Heart right ventricle (tissue), 16 donors: ENCODE data around the gene ARHGAP19. TPM values are rescaled to one million over a fixed set of nuclear protein-coding genes. Genes with fewer than 3 reads are reported as not detected.
A peak's percentile ranks its signal among the peaks of the same experiment; 100 is the strongest.

ENCODE experiments used
- ATAC-seq, 8 donors: fragments of 200-7000 bp; cut with Tn5 transposase; one replicate each; pipeline ENCODE4 v1.9.1; 2020; ENCODE audit warnings: mild to moderate bottlenecking in 8 of 8, moderate library complexity in 8 of 8, moderate number of reproducible peaks in 1 of 8
- DNase-seq, 2 donors: peaks; one replicate each; pipeline ENCODE4 v3.0.0-alpha.2; 2020
- H3K27ac ChIP-seq, 10 donors: fragments of 200-600 bp; sonication (generic) in 2 of 10; one replicate each; pipeline versions ENCODE4 v1.5.0 to v1.8.0; 2020 to 2022; ENCODE audit warnings: mild to moderate bottlenecking in 3 of 10
- H3K27me3 ChIP-seq, 7 donors: fragments of 200-600 bp; one replicate each; pipeline ENCODE4 v1.8.0; 2021 to 2022; ENCODE audit warnings: mild to moderate bottlenecking in 2 of 7
- H3K36me3 ChIP-seq, 9 donors: fragments of 200-600 bp; sonication (generic) in 1 of 9; one replicate each; pipeline versions ENCODE4 v1.5.0 to v1.8.0; 2020 to 2022; ENCODE audit warnings: mild to moderate bottlenecking in 2 of 9
- H3K4me1 ChIP-seq, 9 donors: fragments of 200-600 bp; sonication (generic) in 1 of 9; one replicate each; pipeline versions ENCODE4 v1.5.0 to v1.8.0; 2020 to 2022; ENCODE audit warnings: mild to moderate bottlenecking in 4 of 9
- H3K4me3 ChIP-seq, 10 donors: fragments of 200-600 bp; sonication (generic) in 2 of 10; one replicate each; pipeline versions ENCODE4 v1.5.0 to v1.8.0; 2020 to 2022; ENCODE audit warnings: mild to moderate bottlenecking in 7 of 10, moderate library complexity in 2 of 10
- H3K9me3 ChIP-seq, 11 donors: fragments of 200-600 bp in 10 of 11; sonication (generic) in 2 of 11; one replicate each; pipeline versions ENCODE4 v1.5.0 to v1.8.0; 2013 to 2022; ENCODE audit warnings: mild to moderate bottlenecking in 2 of 11, control low read depth in 1 of 11, moderate library complexity in 1 of 11
- WGBS, 2 donors: extraction: QIAGEN DNeasy Blood & Tissue Kit; methylation state at CpG; one replicate each; pipeline ENCODE4 v1.1.7; 2013; ENCODE audit warnings: inconsistent platforms in 1 of 2; 5-methylcytosine and 5-hydroxymethylcytosine counted together
- intact Hi-C, 10 donors: fragments of 100-400 bp; cut with DNase I; formaldehyde crosslinking; loops; one replicate each; pipeline versions ENCODE4 v1.11.1 to v1.14.2; 2022
- polyA plus RNA-seq, 2 donors: library from polyadenylated mRNA; stranded (reverse); fragments of 200-250 nt; gene quantifications; one replicate each; pipeline ENCODE4 v1.2.3, GENCODE V29; 2013
- total RNA-seq, 10 donors: library from RNA; stranded (reverse); fragmentation: NEBNext Ultra II Directional in 3 of 10; extraction: Animal tissue kit (Norgen Biotek cat#: 25700) in 3 of 10; gene quantifications; one replicate each; pipeline versions ENCODE4 v1.2.1 to v1.2.4, GENCODE V29; 2021 to 2023
- TF ChIP-seq, protein P1 (sequence below), 9 donors: fragments of 200-600 bp; sonication (generic) in 2 of 9; IDR thresholded peaks; one replicate each; pipeline versions ENCODE4 v1.5.0 to v1.8.0; 2021 to 2022; ENCODE audit warnings: antibody characterized with exemption in 9 of 9, mild to moderate bottlenecking in 5 of 9, moderate library complexity in 1 of 9
- donor health status: Arrhythmogenic right ventricular cardiomyopathy.
- donor health status: ischemic (EF 13 %, LVEDD 7.1; RV severe dilation, severe dysfunction).
- donor health status: healthy with polysubstance abuse.
- donor health status: DM: no; HTN: yes; CAD: no.
- donor health status: DM: no; HTN: no; CAD: no.
- donor health status: ischemic (EF 25% LVEDD 6.9; RV normal size, moderate dysfunction).
- donor health status: ischemic (EF 25% LVEDD 5.7; RV mildly dilated, moderate dysfunction).
- donor health status: healthy.
- donor health status: DM: yes; HTN: yes; CAD: no.
- donor health status: Ischemic cardiomyopathy.
- donor health status: ischemic (EF 35%, LVEDD 5.7; RV mildly dilated, moderate dysfunction).
- donor health status: nonischemic (EF 11% LVEDD 7.7; RV severe dilation, severe dysfunction).
- donor health status: DM: yes; HTN: yes; CAD: no.
- donor health status: PGD.
- donor health status: ischemic (EF 29% LVEDD 5.4; RV normal size, mild dysfunction).
- donor health status: nonischemic (EF 23%, LVEDD 6.1; RV moderate dilation, normal function).

The ARHGAP19 gene
- total and polyA plus RNA-seq, 12 donors, result 1.5 to 6.2 (median 3.4) TPM

DNA sequence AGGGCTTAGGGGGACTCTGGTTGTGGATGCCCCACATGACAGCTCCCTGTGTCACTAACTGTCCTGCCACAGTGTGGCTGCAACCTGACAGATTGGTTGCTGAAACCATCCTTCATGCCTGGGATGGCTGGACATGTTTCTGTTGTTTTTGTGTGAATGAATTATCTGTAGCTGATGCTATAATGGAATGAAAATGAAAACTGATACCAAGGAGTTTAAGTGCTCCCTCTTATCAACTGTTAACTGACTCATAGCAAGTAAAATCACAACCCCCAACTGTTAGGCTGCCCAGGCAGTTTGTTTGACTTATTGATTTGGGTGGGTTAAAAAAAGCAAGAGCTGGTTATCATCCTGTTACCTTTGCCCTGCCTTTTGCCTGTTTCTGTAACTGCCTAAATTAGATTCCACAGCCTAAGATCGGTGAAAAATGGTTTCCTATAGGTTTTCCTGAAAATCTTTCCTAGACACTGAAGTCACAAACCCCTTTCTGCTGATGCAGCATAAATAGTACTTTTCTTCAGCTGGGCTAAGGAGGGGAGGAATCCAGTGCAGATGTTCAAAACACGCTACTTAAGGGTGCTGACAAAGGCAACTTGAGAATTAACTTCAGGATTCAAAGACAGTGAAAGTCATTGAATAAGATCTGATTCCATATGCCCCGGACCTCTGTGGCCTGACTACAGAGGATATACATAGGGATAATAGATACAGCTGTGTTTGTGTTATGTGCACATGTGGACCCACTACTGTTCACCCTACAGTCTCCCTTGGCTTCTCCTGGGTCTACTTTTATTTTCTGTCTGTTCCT, 36.4 kb upstream of the ARHGAP19 start:
- 76 to 77% methylated on average over 3 of the region's 3 CpGs for WGBS, 2 donors
- Histone ChIP-seq H3K36me3 (peaks cover 0 to 36% (median 0%) of the 10 kb centered on the region in 9 donors), H3K4me3 (no peak overlapping the region), H3K9me3 (no peaks in the 10 kb centered on the region), H3K4me1 (peaks cover 3 to 53% (median 43%) of the 10 kb centered on the region in 9 donors), H3K27ac (peak overlapping the region in 1 of 10 donors; percentile 8), H3K27me3 (no peaks in the 10 kb centered on the region)
- TF ChIP-seq, protein P1, sequence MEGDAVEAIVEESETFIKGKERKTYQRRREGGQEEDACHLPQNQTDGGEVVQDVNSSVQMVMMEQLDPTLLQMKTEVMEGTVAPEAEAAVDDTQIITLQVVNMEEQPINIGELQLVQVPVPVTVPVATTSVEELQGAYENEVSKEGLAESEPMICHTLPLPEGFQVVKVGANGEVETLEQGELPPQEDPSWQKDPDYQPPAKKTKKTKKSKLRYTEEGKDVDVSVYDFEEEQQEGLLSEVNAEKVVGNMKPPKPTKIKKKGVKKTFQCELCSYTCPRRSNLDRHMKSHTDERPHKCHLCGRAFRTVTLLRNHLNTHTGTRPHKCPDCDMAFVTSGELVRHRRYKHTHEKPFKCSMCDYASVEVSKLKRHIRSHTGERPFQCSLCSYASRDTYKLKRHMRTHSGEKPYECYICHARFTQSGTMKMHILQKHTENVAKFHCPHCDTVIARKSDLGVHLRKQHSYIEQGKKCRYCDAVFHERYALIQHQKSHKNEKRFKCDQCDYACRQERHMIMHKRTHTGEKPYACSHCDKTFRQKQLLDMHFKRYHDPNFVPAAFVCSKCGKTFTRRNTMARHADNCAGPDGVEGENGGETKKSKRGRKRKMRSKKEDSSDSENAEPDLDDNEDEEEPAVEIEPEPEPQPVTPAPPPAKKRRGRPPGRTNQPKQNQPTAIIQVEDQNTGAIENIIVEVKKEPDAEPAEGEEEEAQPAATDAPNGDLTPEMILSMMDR (IDR thresholded peaks at IDR 0.05), result no peak
- ATAC-seq (no peak), DNase-seq (no peak)
- intact Hi-C loops, result loop anchor here in 1 of 10 donors (5.0 kb wide), 1 partner anchor 37 kb away; the partner anchor contains the start of gene ARHGAP19

DNA sequence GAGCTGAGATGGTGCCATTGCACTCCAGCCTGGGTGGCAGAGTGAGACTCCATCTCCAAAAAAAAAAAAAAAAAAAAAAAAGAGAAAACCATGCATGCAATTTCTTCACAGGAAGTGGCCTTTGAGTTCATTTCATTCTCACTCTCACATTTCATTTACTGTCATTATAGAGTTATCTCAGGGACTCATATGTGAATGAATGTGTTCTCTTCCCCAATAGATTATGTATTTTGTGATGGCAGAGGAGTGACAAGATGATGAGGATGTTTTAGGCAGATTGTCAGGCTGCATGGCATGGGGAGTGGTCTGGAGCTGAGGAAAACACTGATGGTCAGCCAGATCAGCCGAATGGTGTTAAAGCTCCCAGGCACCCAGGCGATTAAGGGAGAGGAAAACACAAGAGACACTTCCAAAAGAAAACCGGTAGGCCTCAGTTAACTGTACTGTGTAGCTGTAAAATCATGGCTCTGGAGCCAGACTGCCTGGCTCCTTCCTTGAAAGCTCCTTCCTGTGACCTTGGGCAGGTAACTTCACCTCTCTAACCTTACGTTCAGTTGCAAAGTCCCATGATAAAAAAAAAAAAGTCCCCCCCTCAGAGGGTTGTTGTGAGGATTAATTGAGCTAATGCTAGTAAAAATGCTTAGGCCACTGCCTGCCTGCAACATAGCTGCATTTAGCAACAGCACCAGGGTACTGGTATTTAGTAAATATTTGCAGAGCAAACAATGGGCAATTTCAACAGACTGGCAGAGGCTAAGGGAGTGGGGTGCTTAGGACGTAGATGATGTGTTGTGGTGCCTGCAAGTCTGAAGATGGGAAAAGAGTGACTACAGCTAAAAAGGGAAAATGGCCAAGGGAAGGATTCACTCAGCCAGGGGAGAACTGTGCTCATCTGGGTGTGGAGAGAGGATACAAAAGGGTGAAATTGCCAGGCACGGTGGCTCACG, 35.2 kb upstream of the ARHGAP19 start:
- Histone ChIP-seq H3K27me3 (no peaks in the 10 kb centered on the region), H3K9me3 (no peaks in the 10 kb centered on the region), H3K4me3 (no peak overlapping the region), H3K27ac (no peak overlapping the region), H3K4me1 (peaks cover 3 to 51% (median 35%) of the 10 kb centered on the region in 9 donors), H3K36me3 (peaks cover 0 to 36% (median 0%) of the 10 kb centered on the region in 9 donors)
- DNase-seq, result no peak
- TF ChIP-seq, protein P1 (IDR thresholded peaks at IDR 0.05), result no peak
- no peak for ATAC-seq
- 87% methylated on average over 7 of the region's 7 CpGs for WGBS, 2 donors
- intact Hi-C loops, result loop anchor here in 1 of 10 donors (5.0 kb wide), 1 partner anchor 35 kb away; the partner anchor contains the start of gene ARHGAP19

DNA sequence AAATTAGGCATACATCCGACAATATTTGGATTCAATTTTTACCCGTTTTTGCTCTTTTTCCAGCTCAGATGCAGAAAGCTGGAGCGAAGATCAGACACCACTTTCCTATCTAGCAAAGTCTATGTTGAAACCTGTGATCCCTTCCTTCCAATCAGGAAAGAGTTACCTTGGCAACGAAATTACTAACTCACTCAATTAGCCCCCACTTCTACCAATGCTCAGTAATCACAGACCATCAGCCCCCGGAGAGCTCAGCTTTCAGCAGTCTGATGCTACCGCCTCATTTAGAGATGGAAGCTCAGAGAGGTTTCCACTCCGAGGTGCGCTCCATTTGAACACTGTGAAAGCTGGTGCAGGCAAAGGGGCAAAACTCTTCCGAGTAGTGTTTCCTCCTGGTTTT, 33.3 kb upstream of the ARHGAP19 start:
- Histone ChIP-seq H3K36me3 (peaks cover 0 to 28% (median 0%) of the 10 kb centered on the region in 9 donors), H3K4me3 (no peak overlapping the region), H3K4me1 (peaks cover 6 to 51% (median 32%) of the 10 kb centered on the region in 9 donors), H3K27me3 (no peaks in the 10 kb centered on the region), H3K27ac (no peak overlapping the region), H3K9me3 (no peaks in the 10 kb centered on the region)
- intact Hi-C loops, result loop anchor here in 1 of 10 donors (5.0 kb wide), 1 partner anchor 33 kb away; the partner anchor contains the start of gene ARHGAP19
- ATAC-seq (no peak), DNase-seq (no peak)
- WGBS, 2 donors, result 78 to 87% methylated on average over 9 of the region's 9 CpGs
- TF ChIP-seq, protein P1 (IDR thresholded peaks at IDR 0.05), result no peak

DNA sequence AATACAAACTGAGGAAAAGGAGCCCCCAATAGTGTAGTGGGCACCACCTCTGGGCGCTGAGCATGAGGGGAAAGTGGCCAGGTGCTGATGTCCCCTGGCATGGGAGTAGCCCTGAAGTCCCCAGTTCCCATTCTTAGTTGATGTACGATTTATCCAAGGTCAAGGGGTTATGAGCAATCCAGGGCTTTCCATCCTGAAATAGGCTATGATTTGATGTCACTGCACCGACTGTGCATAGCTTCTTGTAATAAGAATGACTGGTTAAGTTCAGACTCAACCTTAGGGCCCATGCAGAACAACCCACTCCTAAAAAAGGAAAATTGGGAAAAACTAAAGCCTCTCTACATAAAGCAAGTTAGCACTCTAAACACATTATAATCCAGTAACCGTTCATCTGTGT, 31.1 kb upstream of the ARHGAP19 start:
- peaks cover 0 to 8% (median 0%) of the 10 kb centered on the region in 9 donors for H3K36me3 ChIP-seq
- no peaks in the 10 kb centered on the region for H3K27me3 ChIP-seq
- H3K9me3 ChIP-seq, result no peaks in the 10 kb centered on the region
- H3K4me3 ChIP-seq, result no peak overlapping the region
- ATAC-seq (no peak), DNase-seq (no peak)
- intact Hi-C loops, result loop anchor here in 1 of 10 donors (5.0 kb wide), 1 partner anchor 36 kb away; no protein-coding TSS in a partner anchor
- H3K4me1 ChIP-seq, result peaks cover 6 to 37% (median 25%) of the 10 kb centered on the region in 9 donors
- H3K27ac ChIP-seq, result no peak overlapping the region
- WGBS, 2 donors, result 84 to 91% methylated on average over 4 of the region's 4 CpGs
- TF ChIP-seq, protein P1 (IDR thresholded peaks at IDR 0.05), result no peak
